Body of pancreas (tissue), 4 donors: ENCODE measurements around the gene CPT1B.

Source experiments
- POLR2A ChIP-seq, 3 donors: fragments of 450-650 bp; IDR thresholded peaks; one replicate each; pipeline ENCODE4 v1.6.1; 2016; ENCODE audit warnings: antibody characterized with exemption in 3 of 3, mild to moderate bottlenecking in 2 of 3
- TF ChIP-seq, protein P1 (sequence below), 7 experiments: fragments of 450-650 bp in 4 of 7; fragments of 200-600 bp in 3 of 7; sonication (generic) in 3 of 7; IDR thresholded peaks; one replicate each; pipeline ENCODE4 v1.5.1; 2016 to 2019; ENCODE audit warnings: antibody characterized with exemption in 7 of 7

DNA sequence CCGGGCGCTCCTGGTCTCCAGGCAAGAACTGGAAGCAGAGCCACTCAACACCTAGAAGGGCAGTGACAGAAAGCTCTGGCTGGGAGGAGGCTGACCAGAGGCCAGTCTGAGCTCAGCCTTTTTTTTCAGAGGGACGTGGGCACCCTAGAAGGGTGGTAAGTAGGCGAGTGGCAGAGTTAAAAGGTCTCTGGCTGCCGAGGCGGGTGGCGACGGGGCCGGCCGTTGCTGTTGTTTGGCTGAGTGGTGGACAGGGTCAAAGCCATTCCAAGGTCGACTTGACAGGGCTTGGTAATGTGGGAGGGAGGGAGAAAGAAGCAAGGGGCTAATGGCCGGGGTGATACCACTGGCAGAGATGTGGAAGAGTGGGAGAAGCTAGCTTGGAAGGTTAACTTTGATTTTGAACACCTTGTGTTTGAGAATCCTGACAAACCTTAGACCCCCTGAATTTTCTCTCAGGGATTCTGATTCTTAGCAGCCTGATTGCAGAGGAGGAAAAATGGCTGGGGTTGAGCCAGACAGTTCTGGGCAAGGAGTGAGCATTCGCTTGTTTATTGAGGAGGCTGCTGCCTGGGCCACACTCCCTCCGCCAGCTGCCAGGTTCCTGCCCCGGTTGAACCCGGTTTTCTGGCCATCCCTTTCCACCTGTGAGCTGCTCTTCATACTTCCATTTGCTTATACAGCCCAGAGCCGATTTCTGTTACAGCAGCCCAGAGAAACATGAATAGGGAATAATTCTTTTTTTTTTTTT lies 14.6 kb downstream of the CPT1B start:
- TF ChIP-seq, protein P1, sequence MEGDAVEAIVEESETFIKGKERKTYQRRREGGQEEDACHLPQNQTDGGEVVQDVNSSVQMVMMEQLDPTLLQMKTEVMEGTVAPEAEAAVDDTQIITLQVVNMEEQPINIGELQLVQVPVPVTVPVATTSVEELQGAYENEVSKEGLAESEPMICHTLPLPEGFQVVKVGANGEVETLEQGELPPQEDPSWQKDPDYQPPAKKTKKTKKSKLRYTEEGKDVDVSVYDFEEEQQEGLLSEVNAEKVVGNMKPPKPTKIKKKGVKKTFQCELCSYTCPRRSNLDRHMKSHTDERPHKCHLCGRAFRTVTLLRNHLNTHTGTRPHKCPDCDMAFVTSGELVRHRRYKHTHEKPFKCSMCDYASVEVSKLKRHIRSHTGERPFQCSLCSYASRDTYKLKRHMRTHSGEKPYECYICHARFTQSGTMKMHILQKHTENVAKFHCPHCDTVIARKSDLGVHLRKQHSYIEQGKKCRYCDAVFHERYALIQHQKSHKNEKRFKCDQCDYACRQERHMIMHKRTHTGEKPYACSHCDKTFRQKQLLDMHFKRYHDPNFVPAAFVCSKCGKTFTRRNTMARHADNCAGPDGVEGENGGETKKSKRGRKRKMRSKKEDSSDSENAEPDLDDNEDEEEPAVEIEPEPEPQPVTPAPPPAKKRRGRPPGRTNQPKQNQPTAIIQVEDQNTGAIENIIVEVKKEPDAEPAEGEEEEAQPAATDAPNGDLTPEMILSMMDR (IDR thresholded peaks at IDR 0.05), result no peak
- no peak for TF ChIP-seq POLR2A (IDR thresholded peaks at IDR 0.05)
